Chondrocyte (in vitro differentiated cells): Measurements from ENCODE around the gene LIPE. TPM values are rescaled to one million over a fixed set of nuclear protein-coding genes. Genes with fewer than 3 reads are reported as not detected.

Source experiments
- DNase-seq: peaks from one replicate; pipeline ENCODE4 v3.0.0; 2021; ENCODE audit warnings: mixed read lengths, low spot score
- H3K27ac Mint-ChIP-seq: one replicate; pipeline ENCODE4 v1.8.0; 2021; ENCODE audit warnings: mild to moderate bottlenecking, moderate library complexity, mixed read lengths; ENCODE audit not compliant: unreplicated experiment
- H3K27me3 Mint-ChIP-seq: 2 replicates; pipeline ENCODE4 v1.8.0; 2021; ENCODE audit warnings: low read depth, mixed read lengths
- H3K36me3 Mint-ChIP-seq: 2 replicates; pipeline ENCODE4 v1.8.0; 2021; ENCODE audit warnings: low read depth, mixed read lengths
- H3K4me1 Mint-ChIP-seq: 2 replicates; pipeline ENCODE4 v1.8.0; 2021; ENCODE audit warnings: low read depth, mild to moderate bottlenecking, mixed read lengths
- H3K4me3 Mint-ChIP-seq: one replicate; pipeline ENCODE4 v1.8.0; 2021; ENCODE audit warnings: mild to moderate bottlenecking, moderate library complexity, mixed read lengths; ENCODE audit not compliant: unreplicated experiment
- H3K9me3 Mint-ChIP-seq: 2 replicates; pipeline ENCODE4 v1.8.0; 2021; ENCODE audit warnings: low read depth, mixed read lengths
- total RNA-seq: library from RNA; stranded (reverse); gene quantifications from 3 replicates; pipeline ENCODE4 v1.2.1, GENCODE V29; 2021
- TF ChIP-seq, protein P1 (sequence below): fragments of 200-600 bp; sonication (generic); IDR thresholded peaks from 2 replicates; pipeline ENCODE4 v1.5.0; 2021; ENCODE audit warnings: antibody characterized with exemption, mild to moderate bottlenecking, moderate library complexity

Gene LIPE
- total RNA-seq, 1 donor from 2014 or later: 3.9 TPM

DNA sequence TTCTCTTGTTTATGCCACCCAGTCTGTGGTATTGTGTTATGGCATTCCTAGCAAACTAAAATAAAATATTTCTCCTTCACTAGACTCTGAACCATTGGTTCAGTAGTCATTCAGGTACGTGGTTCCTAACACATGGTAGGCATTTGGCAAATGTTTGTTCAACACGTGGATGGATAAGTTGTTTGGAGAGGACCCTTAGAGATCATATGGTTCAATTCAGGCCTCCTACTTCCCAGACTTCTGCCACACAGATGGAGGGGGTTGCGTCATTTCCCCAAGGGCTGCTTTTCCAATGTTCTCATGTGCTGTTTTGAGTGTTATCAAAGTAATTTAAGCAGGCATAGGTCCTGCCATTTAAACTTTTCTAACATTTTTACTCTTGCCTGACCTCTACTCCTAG is 8.8 kb upstream of the LIPE start:
- Mint-ChIP-seq H3K9me3 (no peaks in the 10 kb centered on the region), H3K27ac (no peak overlapping the region), H3K4me3 (no peak overlapping the region), H3K27me3 (peaks cover 1% of the 10 kb centered on the region), H3K4me1 (peaks cover 12% of the 10 kb centered on the region), H3K36me3 (no peaks in the 10 kb centered on the region)
- DNase-seq: no peak
- TF ChIP-seq, protein P1, sequence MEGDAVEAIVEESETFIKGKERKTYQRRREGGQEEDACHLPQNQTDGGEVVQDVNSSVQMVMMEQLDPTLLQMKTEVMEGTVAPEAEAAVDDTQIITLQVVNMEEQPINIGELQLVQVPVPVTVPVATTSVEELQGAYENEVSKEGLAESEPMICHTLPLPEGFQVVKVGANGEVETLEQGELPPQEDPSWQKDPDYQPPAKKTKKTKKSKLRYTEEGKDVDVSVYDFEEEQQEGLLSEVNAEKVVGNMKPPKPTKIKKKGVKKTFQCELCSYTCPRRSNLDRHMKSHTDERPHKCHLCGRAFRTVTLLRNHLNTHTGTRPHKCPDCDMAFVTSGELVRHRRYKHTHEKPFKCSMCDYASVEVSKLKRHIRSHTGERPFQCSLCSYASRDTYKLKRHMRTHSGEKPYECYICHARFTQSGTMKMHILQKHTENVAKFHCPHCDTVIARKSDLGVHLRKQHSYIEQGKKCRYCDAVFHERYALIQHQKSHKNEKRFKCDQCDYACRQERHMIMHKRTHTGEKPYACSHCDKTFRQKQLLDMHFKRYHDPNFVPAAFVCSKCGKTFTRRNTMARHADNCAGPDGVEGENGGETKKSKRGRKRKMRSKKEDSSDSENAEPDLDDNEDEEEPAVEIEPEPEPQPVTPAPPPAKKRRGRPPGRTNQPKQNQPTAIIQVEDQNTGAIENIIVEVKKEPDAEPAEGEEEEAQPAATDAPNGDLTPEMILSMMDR: no peak

DNA sequence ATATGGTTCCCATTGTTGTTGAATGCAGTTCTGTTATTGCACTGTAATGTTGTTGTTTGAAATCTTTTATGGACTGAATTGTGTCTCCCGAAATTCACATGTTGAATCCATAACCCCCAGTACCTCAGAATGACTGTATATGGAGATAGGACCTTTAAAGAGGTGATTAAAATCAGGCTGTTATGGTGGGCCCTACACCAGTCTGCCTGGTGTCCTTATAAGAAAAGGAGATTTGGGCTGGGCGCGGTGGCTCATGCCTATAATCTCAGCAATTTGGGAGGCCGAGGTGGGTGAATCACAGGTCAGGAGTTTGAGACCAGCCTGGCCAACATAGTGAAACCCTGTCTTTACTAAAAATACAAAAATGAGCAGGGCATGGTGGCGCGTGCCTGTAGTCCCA is 8.1 kb upstream of the LIPE start:
- Mint-ChIP-seq H3K9me3 (no peaks in the 10 kb centered on the region), H3K27me3 (no peaks in the 10 kb centered on the region), H3K36me3 (no peaks in the 10 kb centered on the region), H3K4me3 (no peak overlapping the region), H3K27ac (no peak overlapping the region), H3K4me1 (peaks cover 9% of the 10 kb centered on the region)
- TF ChIP-seq, protein P1: no peak
- DNase-seq: no peak

DNA sequence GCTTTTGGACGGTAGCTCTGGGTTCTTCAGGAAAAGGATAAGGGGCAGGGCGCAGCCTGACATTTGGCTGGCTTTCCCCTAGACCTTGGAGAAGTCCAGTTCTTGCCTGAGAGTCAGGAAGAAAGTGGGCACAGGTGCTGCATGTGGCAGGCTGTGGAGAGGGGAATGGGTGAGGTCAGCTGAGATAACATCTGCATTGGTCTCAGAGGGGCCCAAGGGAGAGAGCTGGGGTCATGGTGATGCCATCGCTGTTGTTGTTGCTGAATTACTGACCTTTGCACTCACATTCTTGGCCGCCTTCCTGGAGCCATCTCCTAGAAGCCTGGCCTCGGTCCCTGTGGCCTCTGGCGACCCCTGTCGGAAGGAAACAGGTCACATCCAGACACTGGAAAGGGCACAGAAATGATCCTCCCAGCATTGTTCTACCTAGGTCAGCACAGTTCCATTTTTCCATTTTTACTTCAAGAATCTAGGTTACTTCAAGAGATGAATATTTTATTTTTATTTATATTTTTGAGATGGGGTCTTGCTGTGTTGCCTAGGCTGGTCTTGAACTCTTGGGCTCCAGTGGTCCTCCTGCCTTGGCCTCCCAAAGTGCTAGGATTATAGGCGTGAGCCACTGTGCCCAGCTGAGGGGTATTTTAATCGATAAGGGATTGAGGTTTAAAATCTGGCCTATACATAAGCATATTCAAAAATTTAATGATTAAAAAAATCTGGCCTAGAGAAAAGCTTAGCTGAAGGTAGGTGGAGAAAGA is 6.5 kb upstream of the LIPE start:
- no peak for DNase-seq
- TF ChIP-seq, protein P1: peak; percentile 74
- Mint-ChIP-seq H3K27me3 (no peaks in the 10 kb centered on the region), H3K9me3 (no peaks in the 10 kb centered on the region), H3K4me3 (no peak overlapping the region), H3K4me1 (peaks cover 8% of the 10 kb centered on the region), H3K36me3 (no peaks in the 10 kb centered on the region), H3K27ac (no peak overlapping the region)

DNA sequence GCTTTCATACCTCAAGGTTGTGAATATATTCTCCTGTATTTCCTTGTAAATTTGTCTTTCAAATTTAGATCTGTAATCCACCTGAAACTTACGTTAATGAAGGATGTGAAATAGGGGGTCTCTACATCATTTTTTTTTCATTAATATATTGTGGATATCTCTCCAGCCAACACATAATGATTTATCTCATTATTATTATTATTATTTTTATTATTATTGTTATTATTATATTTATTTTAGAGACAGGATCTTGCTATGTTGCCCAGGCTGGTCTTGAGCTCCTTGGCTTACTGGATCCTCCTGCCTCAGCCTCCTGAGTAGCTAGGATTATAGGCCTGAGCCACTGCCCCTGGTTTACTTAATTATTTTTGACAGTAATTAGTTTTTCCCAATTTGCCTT is 4.3 kb upstream of the LIPE start:
- Mint-ChIP-seq H3K4me1 (peaks cover 5% of the 10 kb centered on the region), H3K36me3 (no peaks in the 10 kb centered on the region), H3K27ac (no peak overlapping the region), H3K27me3 (no peaks in the 10 kb centered on the region), H3K4me3 (no peak overlapping the region), H3K9me3 (no peaks in the 10 kb centered on the region)
- TF ChIP-seq, protein P1: no peak
- DNase-seq: no peak

DNA sequence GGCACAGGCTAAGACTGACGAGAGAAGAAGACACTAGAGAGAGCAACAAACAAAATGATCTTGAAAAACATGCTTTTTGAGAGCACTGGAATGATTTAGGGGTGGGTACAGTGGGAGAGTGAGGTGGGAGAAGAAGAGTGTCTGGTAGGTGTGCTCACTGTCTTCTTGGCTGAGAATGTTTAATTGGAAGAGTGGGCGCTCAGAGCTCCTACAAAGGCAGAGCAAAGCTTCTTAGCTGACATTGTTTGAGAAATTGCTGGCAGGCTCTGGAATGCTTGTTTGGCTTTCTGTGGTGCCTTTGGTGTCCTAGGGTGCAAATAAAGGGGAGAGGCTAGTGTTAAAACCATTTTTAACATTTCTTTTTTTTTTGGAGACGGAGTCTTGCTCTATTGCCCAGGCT is 1.5 kb upstream of the LIPE start:
- Mint-ChIP-seq H3K4me3 (no peak overlapping the region), H3K4me1 (no peaks in the 10 kb centered on the region), H3K36me3 (no peaks in the 10 kb centered on the region), H3K9me3 (no peaks in the 10 kb centered on the region), H3K27ac (no peak overlapping the region), H3K27me3 (no peaks in the 10 kb centered on the region)
- TF ChIP-seq, protein P1: no peak
- DNase-seq: no peak
